CD14-positive monocyte (primary cell): ENCODE data around the gene COL13A1. TPM values are rescaled to one million over a fixed set of nuclear protein-coding genes. Genes with fewer than 3 reads are reported as not detected.

Experiments used
- DNase-seq, 3 donors: peaks; one replicate each; pipeline ENCODE4 v3.0.0-alpha.2; 2011 to 2022
- H2AFZ ChIP-seq: 2 replicates; pipeline ENCODE4 v1.6.0; 2012; ENCODE audit warnings: mild to moderate bottlenecking, low read depth, low read length, inconsistent platforms; ENCODE audit not compliant: insufficient read depth, poor library complexity, severe bottlenecking
- H3K27ac ChIP-seq, 2 donors: 1 replicate in 1 of 2; 2 replicates in 1 of 2; pipeline ENCODE4 v1.5.1; 2012 to 2013; ENCODE audit warnings: low read length in 2 of 2, control low read depth in 1 of 2, inconsistent platforms in 1 of 2, low read depth in 1 of 2, mild to moderate bottlenecking in 1 of 2
- H3K27me3 ChIP-seq, 2 donors: one replicate each; pipeline versions ENCODE4 v1.6.0 to v1.6.1; 2011 to 2013; ENCODE audit warnings: low read length in 2 of 2; ENCODE audit not compliant: control insufficient read depth in 2 of 2, insufficient read depth in 2 of 2
- H3K36me3 ChIP-seq, 2 donors: replicated peaks in 1 of 2; 1 replicate in 1 of 2; 2 replicates in 1 of 2; pipeline versions ENCODE4 v1.5.1 to v1.6.1; 2012 to 2013; ENCODE audit warnings: low read length in 2 of 2, control low read depth in 1 of 2, inconsistent platforms in 1 of 2, mild to moderate bottlenecking in 1 of 2; ENCODE audit not compliant: insufficient read depth in 2 of 2, control insufficient read depth in 1 of 2
- H3K4me1 ChIP-seq, 2 donors: 1 replicate in 1 of 2; 2 replicates in 1 of 2; pipeline versions ENCODE4 v1.5.1 to v1.6.1; 2012 to 2013; ENCODE audit warnings: low read length in 2 of 2, control low read depth in 1 of 2, inconsistent platforms in 1 of 2, mild to moderate bottlenecking in 1 of 2, moderate library complexity in 1 of 2; ENCODE audit not compliant: insufficient read depth in 2 of 2, control insufficient read depth in 1 of 2
- H3K4me2 ChIP-seq: replicated peaks from 2 replicates; pipeline ENCODE3; 2012; ENCODE audit warnings: low read length, moderate library complexity, mild to moderate bottlenecking; ENCODE audit not compliant: poor library complexity, severe bottlenecking; ENCODE audit errors: extremely low read depth
- H3K4me3 ChIP-seq, 3 experiments: fragments of 200-600 bp in 1 of 3; sonication (generic) in 1 of 3; replicated peaks in 1 of 3; 1 replicate in 2 of 3; 2 replicates in 1 of 3; pipeline ENCODE4 v1.5.1; 2011 to 2013; ENCODE audit warnings: low read length in 3 of 3, mild to moderate bottlenecking in 3 of 3, control low read depth in 2 of 3, low read depth in 2 of 3, inconsistent platforms in 1 of 3, moderate library complexity in 1 of 3
- H3K79me2 ChIP-seq: 2 replicates; pipeline ENCODE4 v1.6.0; 2012; ENCODE audit warnings: mild to moderate bottlenecking, control low read depth, inconsistent platforms, low read length, moderate library complexity; ENCODE audit not compliant: insufficient read depth
- H3K9ac ChIP-seq: 2 replicates; pipeline ENCODE4 v1.6.0; 2017; ENCODE audit warnings: low read length, mild to moderate bottlenecking; ENCODE audit not compliant: insufficient read depth, poor library complexity, severe bottlenecking
- H3K9me3 ChIP-seq, 2 donors: replicated peaks in 1 of 2; 1 replicate in 1 of 2; 2 replicates in 1 of 2; pipeline versions ENCODE4 v1.5.1 to v1.6.1; 2012 to 2013; ENCODE audit warnings: low read length in 2 of 2, control low read depth in 1 of 2; ENCODE audit not compliant: control insufficient read depth in 1 of 2, insufficient read depth in 1 of 2
- H4K20me1 ChIP-seq: 2 replicates; pipeline ENCODE4 v1.6.0; 2012; ENCODE audit warnings: mild to moderate bottlenecking, low read length, control low read depth, moderate library complexity; ENCODE audit not compliant: insufficient read depth
- H3K27ac Mint-ChIP-seq, 7 donors: one replicate each; pipeline ENCODE4 v1.8.0; 2020; ENCODE audit warnings: mild to moderate bottlenecking in 7 of 7, mixed read lengths in 7 of 7, moderate library complexity in 6 of 7, inconsistent platforms in 2 of 7
- H3K27me3 Mint-ChIP-seq, 3 donors: one replicate each; pipeline ENCODE4 v1.8.0; 2021 to 2022; ENCODE audit warnings: low read depth in 3 of 3, mild to moderate bottlenecking in 3 of 3, mixed read lengths in 3 of 3, moderate library complexity in 3 of 3, inconsistent platforms in 1 of 3
- H3K36me3 Mint-ChIP-seq, 2 donors: one replicate each; pipeline ENCODE4 v1.8.0; 2020; ENCODE audit warnings: mixed read lengths in 2 of 2, inconsistent platforms in 1 of 2, mild to moderate bottlenecking in 1 of 2
- H3K4me1 Mint-ChIP-seq: one replicate; pipeline ENCODE4 v1.8.0; 2020; ENCODE audit warnings: mild to moderate bottlenecking, mixed read lengths
- H3K4me3 Mint-ChIP-seq, 2 donors: one replicate each; pipeline ENCODE4 v1.8.0; 2020; ENCODE audit warnings: mild to moderate bottlenecking in 2 of 2, mixed read lengths in 2 of 2, moderate library complexity in 1 of 2
- H3K9me3 Mint-ChIP-seq, 7 donors: one replicate each; pipeline ENCODE4 v1.8.0; 2020 to 2022; ENCODE audit warnings: mixed read lengths in 7 of 7, mild to moderate bottlenecking in 6 of 7, moderate library complexity in 6 of 7, inconsistent platforms in 2 of 7
- WGBS: methylation state at CpG from one replicate; pipeline ENCODE4 v1.1.5; 2013; ENCODE audit warnings: missing lambda C conversion rate; ENCODE audit not compliant: insufficient coverage; 5-methylcytosine and 5-hydroxymethylcytosine counted together
- intact Hi-C, 2 donors: fragments of 100-400 bp; cut with micrococcal nuclease; formaldehyde crosslinking; loops; one replicate each; pipeline versions ENCODE4 v1.15.0 to v1.15.1; 2023
- polyA minus RNA-seq: library from RNA; depleted of rRNA, polyadenylated mRNA; stranded (reverse); fragments of >200 nt; gene quantifications from 2 replicates; pipeline ENCODE4 v1.2.3, GENCODE V29; 2012
- polyA plus RNA-seq, 3 donors: library from polyadenylated mRNA; depleted of rRNA in 1 of 3; unstranded in 2 of 3; stranded (reverse) in 1 of 3; fragments of 300-500 nt in 2 of 3; fragments of >200 nt in 1 of 3; fragmentation: Illumina TruSeq in 2 of 3; gene quantifications; 1 replicate in 2 of 3; 2 replicates in 1 of 3; pipeline ENCODE4 v1.2.3, GENCODE V29; 2012 to 2021
- total RNA-seq, 12 experiments: library from RNA in 1 of 12; stranded (reverse) in 1 of 12; fragments of 120-200 nt in 1 of 12; gene quantifications; one replicate each; pipeline ENCODE4 v1.2.4 and lab custom pipeline; 2013 to 2026; ENCODE audit warnings: mixed read lengths in 6 of 12, inconsistent platforms in 1 of 12
- TF ChIP-seq, protein P1 (sequence below): fragments of 200-600 bp; IDR thresholded peaks from one replicate; pipeline ENCODE4 v1.8.0; 2022; ENCODE audit warnings: antibody characterized with exemption, mild to moderate bottlenecking

Gene COL13A1
- total RNA-seq (2013) = not detected
- not detected for polyA plus RNA-seq
- polyA minus RNA-seq = not detected in 2 replicates
- 0 to 4.2 (median 0.31) reads per million in 11 experiments for total RNA-seq (lab: John Stamatoyannopoulos, UW)

DNA sequence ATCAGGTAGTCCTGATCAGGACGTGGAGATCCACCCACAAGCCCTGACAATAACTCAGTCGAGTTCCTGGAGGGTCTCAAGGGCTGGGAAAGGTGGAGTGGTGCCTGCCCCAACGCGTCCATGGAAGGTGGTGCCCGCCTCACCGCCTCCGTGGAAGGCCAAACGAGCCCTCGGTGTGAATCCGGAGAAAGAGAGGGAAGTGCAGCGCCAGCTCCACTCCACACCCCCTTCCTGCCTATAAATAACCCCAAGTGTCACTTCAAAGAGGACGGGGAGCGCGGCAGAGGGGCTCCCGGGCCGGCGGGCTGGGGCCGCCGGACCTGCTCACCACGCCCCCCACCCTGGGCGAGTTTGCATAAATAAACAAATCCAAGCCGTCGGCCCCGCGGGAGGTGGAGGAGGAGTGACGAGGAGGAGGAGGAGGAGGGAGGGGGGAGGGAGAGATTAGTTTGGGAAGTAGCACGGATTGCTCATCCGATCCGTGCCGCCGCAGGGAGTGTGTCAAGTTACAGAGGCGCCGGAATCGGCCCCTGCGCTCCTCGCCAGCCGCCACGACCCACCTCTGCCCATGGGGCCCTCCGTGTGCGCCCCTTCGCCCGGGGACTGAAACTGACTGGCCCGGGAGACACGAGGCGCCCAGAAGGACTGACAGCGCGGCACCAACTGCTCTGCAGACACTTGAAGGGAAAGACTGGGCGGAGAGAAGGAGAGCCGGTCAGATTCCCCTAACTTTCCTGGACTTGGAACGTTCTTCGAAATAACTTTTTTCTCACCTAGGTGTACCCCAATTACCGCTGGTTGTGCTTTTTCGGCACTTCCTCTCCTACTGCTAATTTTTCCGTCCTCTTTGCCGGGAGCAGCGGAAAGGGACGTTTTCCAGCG, at the start of gene COL13A1:
Gene COL13A1, plus strand, starts transcription at position 473 of the 882 bp plus-strand sequence. CDS start 518 bp downstream, outside the sequence.
- Histone ChIP-seq H3K4me3 (peak within 1 kb of the TSS in 1 of 3 experiments; percentile 39), H4K20me1 (no peaks in the 10 kb centered on the region), H3K79me2 (no peaks in the 10 kb centered on the region), H3K27ac (no peak within 1 kb of the TSS), H3K4me2 (peak within 1 kb of the TSS; percentile 51), H3K27me3 (peaks cover 40 to 42% of the 10 kb centered on the region in 2 donors), H3K9me3 (peaks cover 0 to 16% of the 10 kb centered on the region in 2 donors), H3K36me3 (no peaks in the 10 kb centered on the region), H3K4me1 (peaks cover 7 to 18% of the 10 kb centered on the region in 2 donors), H3K9ac (no peak within 1 kb of the TSS), H2AFZ (no peak within 1 kb of the TSS)
- H3K27ac Mint-ChIP-seq = no peak within 1 kb of the TSS
- H3K27me3 Mint-ChIP-seq = peaks cover 50 to 65% (median 51%) of the 10 kb centered on the region in 3 donors
- DNase-seq = peak in 1 of 3 donors; percentile 23
- H3K4me3 Mint-ChIP-seq = peak within 1 kb of the TSS; percentile 43 to 83
- no peaks in the 10 kb centered on the region for H3K36me3 Mint-ChIP-seq
- TF ChIP-seq, protein P1, sequence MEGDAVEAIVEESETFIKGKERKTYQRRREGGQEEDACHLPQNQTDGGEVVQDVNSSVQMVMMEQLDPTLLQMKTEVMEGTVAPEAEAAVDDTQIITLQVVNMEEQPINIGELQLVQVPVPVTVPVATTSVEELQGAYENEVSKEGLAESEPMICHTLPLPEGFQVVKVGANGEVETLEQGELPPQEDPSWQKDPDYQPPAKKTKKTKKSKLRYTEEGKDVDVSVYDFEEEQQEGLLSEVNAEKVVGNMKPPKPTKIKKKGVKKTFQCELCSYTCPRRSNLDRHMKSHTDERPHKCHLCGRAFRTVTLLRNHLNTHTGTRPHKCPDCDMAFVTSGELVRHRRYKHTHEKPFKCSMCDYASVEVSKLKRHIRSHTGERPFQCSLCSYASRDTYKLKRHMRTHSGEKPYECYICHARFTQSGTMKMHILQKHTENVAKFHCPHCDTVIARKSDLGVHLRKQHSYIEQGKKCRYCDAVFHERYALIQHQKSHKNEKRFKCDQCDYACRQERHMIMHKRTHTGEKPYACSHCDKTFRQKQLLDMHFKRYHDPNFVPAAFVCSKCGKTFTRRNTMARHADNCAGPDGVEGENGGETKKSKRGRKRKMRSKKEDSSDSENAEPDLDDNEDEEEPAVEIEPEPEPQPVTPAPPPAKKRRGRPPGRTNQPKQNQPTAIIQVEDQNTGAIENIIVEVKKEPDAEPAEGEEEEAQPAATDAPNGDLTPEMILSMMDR = no peak
- peaks cover 9% of the 10 kb centered on the region for H3K4me1 Mint-ChIP-seq
- WGBS = 1% methylated on average over 41 of the region's 58 CpGs
- H3K9me3 Mint-ChIP-seq = peaks cover 0 to 20% (median 2%) of the 10 kb centered on the region in 7 donors
- intact Hi-C loops = no loop called here

DNA sequence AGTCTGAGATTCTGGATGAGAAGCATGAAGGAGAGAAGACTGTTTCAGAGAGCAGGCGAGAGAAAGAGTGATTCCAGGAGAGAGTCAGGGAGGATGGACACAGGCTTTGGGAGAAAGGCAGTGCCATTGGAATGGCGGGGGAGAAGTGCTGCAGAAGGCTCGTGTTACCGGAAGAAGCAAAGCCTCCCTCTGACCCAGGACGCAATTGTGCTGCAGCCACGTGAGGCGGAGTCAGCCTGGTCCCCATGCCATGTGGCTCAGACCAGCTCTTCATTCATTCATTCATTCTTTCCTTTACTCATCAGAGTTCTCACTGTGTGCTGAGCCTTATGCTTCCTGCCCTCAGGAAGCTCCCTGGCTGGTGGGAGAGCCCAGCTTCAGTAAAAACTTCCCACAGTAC, 49.2 kb upstream of the COL13A1 start:
- Histone ChIP-seq H3K9ac (no peak overlapping the region), H3K4me2 (no peak overlapping the region), H3K4me3 (no peak overlapping the region), H3K79me2 (no peaks in the 10 kb centered on the region), H3K27me3 (no peaks in the 10 kb centered on the region), H2AFZ (no peak overlapping the region), H4K20me1 (no peaks in the 10 kb centered on the region), H3K4me1 (no peaks in the 10 kb centered on the region), H3K36me3 (no peaks in the 10 kb centered on the region), H3K9me3 (no peaks in the 10 kb centered on the region), H3K27ac (no peak overlapping the region)
- no peaks in the 10 kb centered on the region for H3K36me3 Mint-ChIP-seq
- no peaks in the 10 kb centered on the region for H3K9me3 Mint-ChIP-seq
- H3K4me1 Mint-ChIP-seq = no peaks in the 10 kb centered on the region
- WGBS = 92% methylated on average over 7 of the region's 7 CpGs
- TF ChIP-seq, protein P1 = no peak
- DNase-seq = no peak
- intact Hi-C loops = no loop called here
- no peak overlapping the region for H3K27ac Mint-ChIP-seq
- H3K27me3 Mint-ChIP-seq = peaks cover 3 to 11% (median 11%) of the 10 kb centered on the region in 3 donors
- H3K4me3 Mint-ChIP-seq = no peak overlapping the region
